Erythroblast (primary cell): ENCODE results near the gene RNF8.

ENCODE experiments used
- GATA1 ChIP-seq: IDR thresholded peaks from 2 replicates; pipeline ENCODE4 v1.6.1; 2011; ENCODE audit warnings: low read depth, mild to moderate bottlenecking, control low read depth, low read length, moderate library complexity
- POLR2A ChIP-seq: IDR thresholded peaks from 2 replicates; pipeline ENCODE4 v1.6.1; 2011; ENCODE audit warnings: mild to moderate bottlenecking, low read length

- no peak for TF ChIP-seq POLR2A
- TF ChIP-seq GATA1, result no peak
Measured at GRCh38 chr6:37311741-37312473, 41.9 kb upstream of the RNF8 start.
